ENCODE results near the gene CSTPP1. TPM values are rescaled to one million over a fixed set of nuclear protein-coding genes. Genes with fewer than 3 reads are reported as not detected.

Gene CSTPP1
- total and polyA plus RNA-seq, 2 of the 8 experiments (the other 6 are each of a cell fraction or from before 2014, with no cell fraction given) = 24.2 to 28.7 TPM

DNA sequence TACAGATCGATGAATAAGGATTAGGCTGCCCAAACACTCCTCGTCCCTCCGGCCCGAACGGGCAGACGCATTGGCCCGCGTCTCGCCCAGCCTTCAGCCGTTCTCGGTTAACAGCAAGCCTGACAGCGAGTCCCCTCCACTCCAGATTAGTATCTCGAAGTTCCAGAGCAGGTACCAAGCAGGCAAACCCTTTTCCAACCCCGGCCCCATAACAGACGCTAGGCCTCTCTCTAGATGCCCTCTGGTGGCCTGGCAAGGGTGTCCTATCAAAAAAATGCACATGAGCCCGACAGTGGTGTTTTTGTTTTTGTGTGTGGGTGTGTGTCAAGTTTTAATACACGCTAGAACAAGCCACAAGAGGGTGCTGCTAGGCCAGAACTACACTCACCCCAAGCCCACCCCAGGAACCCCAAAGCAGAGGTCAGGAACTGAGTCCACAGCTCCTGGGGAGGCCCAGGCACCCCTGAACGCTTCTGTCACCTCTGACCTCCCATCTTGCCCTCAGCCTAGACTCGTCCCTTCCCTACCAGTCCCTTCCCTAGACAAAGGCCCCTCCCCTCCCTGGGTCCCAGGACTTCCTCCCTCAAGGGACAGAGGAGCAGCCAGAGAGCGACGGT is 240.8 kb downstream of the CSTPP1 start:
- Histone ChIP-seq H2AK5ac (ENCODE audit: low read depth, low read length) (peak overlapping the region; percentile 43; the same call in 1 of the 2 replicates), H3K27me3 (replicated peaks in 1 of 4; ENCODE audit: control insufficient read depth in 3 of 4, extremely low read depth in 1 of 4, insufficient read depth in 3 of 4, low read length in 3 of 4) (no peaks in the 10 kb centered on the region), H2BK15ac (ENCODE audit: low read length) (no peak overlapping the region), H3K4ac (replicated peaks; ENCODE audit: insufficient read length, low read depth, low read length) (peak overlapping the region; percentile 64), H3K4me2 (ENCODE audit: insufficient read depth in 1 of 2, low read depth in 2 of 2, low read length in 2 of 2) (peak overlapping the region; percentile 83 to 94), H3K14ac (ENCODE audit: insufficient read length) (no peak overlapping the region), H3K18ac (ENCODE audit: extremely low read depth, low read length) (no peak overlapping the region), H4K91ac (replicated peaks; ENCODE audit: insufficient read length, low read length) (peak overlapping the region; percentile 18), H3K56ac (replicated peaks; ENCODE audit: insufficient read length, low read depth, low read length) (peak overlapping the region; percentile 56), H2BK20ac (ENCODE audit: low read length) (no peak overlapping the region), H2AFZ (ENCODE audit: low read length) (no peak overlapping the region), H3K79me1 (ENCODE audit: low read depth, low read length) (peaks cover 19% of the 10 kb centered on the region), H3K23ac (ENCODE audit: insufficient read length) (no peak overlapping the region), H4K8ac (ENCODE audit: extremely low read depth, insufficient read depth, low read length) (peak overlapping the region; percentile 83; the same call in 1 of the 2 replicates), H3K4me3 (ENCODE audit: extremely low read depth in 1 of 4, insufficient read depth in 2 of 4, low read depth in 3 of 4, low read length in 4 of 4) (peak overlapping the region; percentile 48 to 89 (median 64)), H2BK5ac (ENCODE audit: low read depth, low read length) (peak overlapping the region; percentile 79), H4K5ac (ENCODE audit: insufficient read length, low read depth, low read length) (peak overlapping the region; percentile 64), H3K36me3 (ENCODE audit: control insufficient read depth in 2 of 4, insufficient read depth in 4 of 4, low read length in 3 of 4) (peaks cover 18 to 30% (median 24%) of the 10 kb centered on the region in 4 experiments; a peak in 7 of 8 replicates), H3K4me1 (replicated peaks in 1 of 4; ENCODE audit: control insufficient read depth in 3 of 4, insufficient read depth in 4 of 4, low read length in 3 of 4) (peaks cover 0 to 8% (median 1%) of the 10 kb centered on the region in 4 experiments; a peak in 5 of 7 replicates), H3K23me2 (ENCODE audit: low read depth, low read length) (peaks cover 8% of the 10 kb centered on the region), H3K79me2 (ENCODE audit: control insufficient read depth in 1 of 2, insufficient read depth in 2 of 2, low read length in 2 of 2) (peaks cover 8 to 39% of the 10 kb centered on the region in 2 experiments), H2BK12ac (ENCODE audit: low read depth, low read length) (no peak overlapping the region; the same call in 1 of the 2 replicates), H3K9ac (replicated peaks in 1 of 4; ENCODE audit: extremely low read depth in 1 of 4, low read depth in 3 of 4, low read length in 3 of 4) (peak overlapping the region in 3 of 4 experiments; percentile 41 to 98 (median 98); a peak in 4 of 7 replicates), H3K9me3 (ENCODE audit: insufficient read depth in 2 of 2, low read depth in 1 of 2, low read length in 1 of 2) (no peaks in the 10 kb centered on the region), H2BK120ac (replicated peaks; ENCODE audit: low read depth, low read length) (no peak overlapping the region), H4K20me1 (replicated peaks in 1 of 2; ENCODE audit: control insufficient read depth in 1 of 2, insufficient read depth in 2 of 2, low read length in 2 of 2) (peaks cover 0 to 9% of the 10 kb centered on the region in 2 experiments), H3K27ac (ENCODE audit: low read depth, low read length) (peak overlapping the region; percentile 74; the same call in 1 of the 2 replicates)
- WGBS, 2 experiments (ENCODE audit: extremely low coverage in 1 of 2, insufficient coverage in 1 of 2, insufficient read length in 1 of 2, insufficient replicate concordance in 2 of 2, low coverage in 1 of 2, low lambda C conversion rate in 2 of 2, missing lambda C conversion rate in 1 of 2) = 16% methylated on average over 21 of the region's 21 CpGs; no CpG with 5 or more reads in 1 of the 2 experiments
- ChIA-PET POLR2A (ENCODE audit: partially characterized antibody) (interaction anchor here (1.2 to 4.5 kb wide), 8 partner anchors 10 to 91 kb away, joined by 4 to 35 read pairs (median 12); partner anchors contain the start of genes ACP2, DDB2, NR1H3 and PACSIN3), CTCF (ENCODE audit: partially characterized antibody) (interaction anchor here (0.6 to 16.6 kb wide), 25 partner anchors 11 to 322 kb away, joined by 3 to 247 read pairs (median 5); partner anchors contain the start of genes ACP2, DDB2, NR1H3 and PACSIN3)
- DNase-seq (ENCODE audit: low read depth in 1 of 2, low spot score in 2 of 2) = peak in 1 of 2 experiments; percentile 86
- FAIRE-seq = peak; percentile 13
- TF ChIP-seq, protein P1, sequence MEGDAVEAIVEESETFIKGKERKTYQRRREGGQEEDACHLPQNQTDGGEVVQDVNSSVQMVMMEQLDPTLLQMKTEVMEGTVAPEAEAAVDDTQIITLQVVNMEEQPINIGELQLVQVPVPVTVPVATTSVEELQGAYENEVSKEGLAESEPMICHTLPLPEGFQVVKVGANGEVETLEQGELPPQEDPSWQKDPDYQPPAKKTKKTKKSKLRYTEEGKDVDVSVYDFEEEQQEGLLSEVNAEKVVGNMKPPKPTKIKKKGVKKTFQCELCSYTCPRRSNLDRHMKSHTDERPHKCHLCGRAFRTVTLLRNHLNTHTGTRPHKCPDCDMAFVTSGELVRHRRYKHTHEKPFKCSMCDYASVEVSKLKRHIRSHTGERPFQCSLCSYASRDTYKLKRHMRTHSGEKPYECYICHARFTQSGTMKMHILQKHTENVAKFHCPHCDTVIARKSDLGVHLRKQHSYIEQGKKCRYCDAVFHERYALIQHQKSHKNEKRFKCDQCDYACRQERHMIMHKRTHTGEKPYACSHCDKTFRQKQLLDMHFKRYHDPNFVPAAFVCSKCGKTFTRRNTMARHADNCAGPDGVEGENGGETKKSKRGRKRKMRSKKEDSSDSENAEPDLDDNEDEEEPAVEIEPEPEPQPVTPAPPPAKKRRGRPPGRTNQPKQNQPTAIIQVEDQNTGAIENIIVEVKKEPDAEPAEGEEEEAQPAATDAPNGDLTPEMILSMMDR (IDR thresholded peaks at IDR 0.05; ENCODE audit: control extremely low read depth in 1 of 3, insufficient read depth in 1 of 3, low read depth in 1 of 3, low read length in 3 of 3) = peak in 2 of 3 experiments; percentile 57 to 61; a peak in 3 of 4 replicates
- TF ChIP-seq KDM4A (IDR thresholded peaks at IDR 0.05; ENCODE audit: low read depth, low read length, severe bottlenecking) (no peak), RAD21 (IDR thresholded peaks at IDR 0.05 in 1 of 2, conservative IDR thresholded peaks at IDR 0.05 in 1 of 2; ENCODE audit: low read depth in 2 of 2, low read length in 2 of 2) (peak; percentile 43 to 61), SP4 (IDR thresholded peaks at IDR 0.05; ENCODE audit: low read length) (0 out of 2 replicates have a peak, but pooled peaks have one; percentile 29), HDAC2 (IDR thresholded peaks at IDR 0.05; ENCODE audit: borderline replicate concordance in 1 of 2, low read depth in 2 of 2, low read length in 2 of 2) (peak; percentile 73 to 95; a peak in 3 of 4 replicates), JUN (IDR thresholded peaks at IDR 0.05; ENCODE audit: low read depth, low read length) (no peak)
